Measurements from ENCODE around the gene WDR89. TPM values are rescaled to one million over a fixed set of nuclear protein-coding genes. Genes with fewer than 3 reads are reported as not detected.
"Not testable (repeated sequence)": the region's sequence is repeated elsewhere in the genome, so short reads cannot be mapped to it uniquely, and the experiment has no call there.

Gene WDR89
- total RNA-seq, 4 donors from 2014 or later = 20.3 to 36.4 (median 32.1) TPM

GRCh38 chr14:63598807-63599206 is 42.9 kb downstream of the WDR89 start:
- intact Hi-C loops (cut with DNase I; ENCODE audit: low total_unique reads) = no loop called here
- H3K4me3 ChIP-seq = no peak overlapping the region
- H3K27me3 ChIP-seq = no peaks in the 10 kb centered on the region
- TF ChIP-seq CTCF (IDR thresholded peaks at IDR 0.05) = no peak
- no peak for TF ChIP-seq POLR2A (IDR thresholded peaks at IDR 0.05)
- peaks cover 0 to 21% of the 10 kb centered on the region in 2 donors for H3K9me3 ChIP-seq
- H3K27ac ChIP-seq = no peak overlapping the region
- no peak for DNase-seq
- H3K4me1 ChIP-seq = no peaks in the 10 kb centered on the region
- no peaks in the 10 kb centered on the region for H3K36me3 ChIP-seq

GRCh38 chr14:63596998-63597658 is 44.5 kb downstream of the WDR89 start:
- H3K27ac ChIP-seq = no peak overlapping the region
- H3K36me3 ChIP-seq = no peaks in the 10 kb centered on the region
- TF ChIP-seq CTCF (IDR thresholded peaks at IDR 0.05) = no peak
- TF ChIP-seq POLR2A (IDR thresholded peaks at IDR 0.05) = no peak
- no peak for DNase-seq
- H3K9me3 ChIP-seq = peaks cover 0 to 24% of the 10 kb centered on the region in 2 donors
- no peak overlapping the region for H3K4me3 ChIP-seq
- no peaks in the 10 kb centered on the region for H3K27me3 ChIP-seq
- H3K4me1 ChIP-seq = no peaks in the 10 kb centered on the region
- intact Hi-C loops (cut with DNase I; ENCODE audit: low total_unique reads) = no loop called here

GRCh38 chr14:63594455-63595372 is 47.0 kb downstream of the WDR89 start:
- no peak for DNase-seq
- Histone ChIP-seq H3K27ac (no peak overlapping the region), H3K9me3 (peaks cover 0 to 26% of the 10 kb centered on the region in 2 donors), H3K4me3 (no peak overlapping the region), H3K4me1 (no peaks in the 10 kb centered on the region), H3K27me3 (no peaks in the 10 kb centered on the region), H3K36me3 (no peaks in the 10 kb centered on the region)
- intact Hi-C loops (cut with DNase I; ENCODE audit: low total_unique reads) = no loop called here
- TF ChIP-seq CTCF (IDR thresholded peaks at IDR 0.05) = no peak
- TF ChIP-seq POLR2A (IDR thresholded peaks at IDR 0.05) = no peak

GRCh38 chr14:63583046-63583445 is 58.6 kb downstream of the WDR89 start:
- H3K36me3 ChIP-seq; H3K9me3 ChIP-seq; H3K27me3 ChIP-seq; DNase-seq; intact Hi-C loops (cut with DNase I; ENCODE audit: low total_unique reads); H3K27ac ChIP-seq; H3K4me3 ChIP-seq; H3K4me1 ChIP-seq: not testable (repeated sequence)

GRCh38 chr14:63581491-63581890 is 60.2 kb downstream of the WDR89 start:
- intact Hi-C loops (cut with DNase I; ENCODE audit: low total_unique reads) = no loop called here

More at GRCh38 chr14:63581491-63581890, 60.2 kb downstream of the WDR89 start:
- Histone ChIP-seq H3K27me3 (no peaks in the 10 kb centered on the region), H3K9me3 (no peaks in the 10 kb centered on the region), H3K36me3 (no peaks in the 10 kb centered on the region), H3K27ac (no peak overlapping the region), H3K4me1 (no peaks in the 10 kb centered on the region), H3K4me3 (no peak overlapping the region)
- TF ChIP-seq CTCF (IDR thresholded peaks at IDR 0.05) (no peak), POLR2A (IDR thresholded peaks at IDR 0.05) (no peak)
- no peak for DNase-seq

Measured in uterus (tissue), 4 donors.